AG09319 (cell line): ENCODE results near the gene OR2V1.
"Not testable (repeated sequence)": the region's sequence is repeated elsewhere in the genome, so short reads cannot be mapped to it uniquely, and the experiment has no call there.

Experiments
- DNase-seq: peaks from one replicate; pipeline ENCODE4 v3.0.0-alpha.2; 2010; ENCODE audit warnings: low read depth; ENCODE audit errors: extremely low read depth
- CTCF ChIP-seq: IDR thresholded peaks from 2 replicates; pipeline ENCODE4 v1.5.1; 2011; ENCODE audit warnings: low read depth, mild to moderate bottlenecking, inconsistent platforms, low read length, moderate library complexity

OR2V1 gene

GRCh38 chr5:181133083-181133482, 2.1 kb upstream of the OR2V1 start:
- no peak for TF ChIP-seq CTCF
- DNase-seq: no peak

- DNase-seq: no peak
- TF ChIP-seq CTCF: no peak
Measured at GRCh38 chr5:181131514-181131913, 545 bp upstream of the OR2V1 start.

GRCh38 chr5:181130081-181130480, 888 bp downstream of the OR2V1 start:
- not testable (repeated sequence) for DNase-seq

GRCh38 chr5:181129601-181130000, 1.4 kb downstream of the OR2V1 start:
- TF ChIP-seq CTCF: no peak
- no peak for DNase-seq

GRCh38 chr5:181127907-181128626, 2.9 kb downstream of the OR2V1 start:
- TF ChIP-seq CTCF: no peak
- DNase-seq: no peak

- TF ChIP-seq CTCF: no peak
- no peak for DNase-seq
Measured at GRCh38 chr5:181127456-181127855, 3.5 kb downstream of the OR2V1 start.

GRCh38 chr5:181126841-181127240, 4.1 kb downstream of the OR2V1 start:
- TF ChIP-seq CTCF: no peak

GRCh38 chr5:181124526-181124925, 6.4 kb downstream of the OR2V1 start:
- DNase-seq: no peak
- TF ChIP-seq CTCF: no peak

More at GRCh38 chr5:181126841-181127240, 4.1 kb downstream of the OR2V1 start:
- DNase-seq: no peak
